Amygdala (tissue), 56 donors: Measurements from ENCODE around the gene SPATA3.
A peak's percentile ranks its signal among the peaks of the same experiment; 100 is the strongest.
"Not testable (repeated sequence)": the region's sequence is repeated elsewhere in the genome, so short reads cannot be mapped to it uniquely, and the experiment has no call there.

Source experiments
- DNase-seq, 56 donors: peaks; one replicate each; lab custom pipeline; 2025; lab: John Stamatoyannopoulos, UW

SPATA3 gene

DNA sequence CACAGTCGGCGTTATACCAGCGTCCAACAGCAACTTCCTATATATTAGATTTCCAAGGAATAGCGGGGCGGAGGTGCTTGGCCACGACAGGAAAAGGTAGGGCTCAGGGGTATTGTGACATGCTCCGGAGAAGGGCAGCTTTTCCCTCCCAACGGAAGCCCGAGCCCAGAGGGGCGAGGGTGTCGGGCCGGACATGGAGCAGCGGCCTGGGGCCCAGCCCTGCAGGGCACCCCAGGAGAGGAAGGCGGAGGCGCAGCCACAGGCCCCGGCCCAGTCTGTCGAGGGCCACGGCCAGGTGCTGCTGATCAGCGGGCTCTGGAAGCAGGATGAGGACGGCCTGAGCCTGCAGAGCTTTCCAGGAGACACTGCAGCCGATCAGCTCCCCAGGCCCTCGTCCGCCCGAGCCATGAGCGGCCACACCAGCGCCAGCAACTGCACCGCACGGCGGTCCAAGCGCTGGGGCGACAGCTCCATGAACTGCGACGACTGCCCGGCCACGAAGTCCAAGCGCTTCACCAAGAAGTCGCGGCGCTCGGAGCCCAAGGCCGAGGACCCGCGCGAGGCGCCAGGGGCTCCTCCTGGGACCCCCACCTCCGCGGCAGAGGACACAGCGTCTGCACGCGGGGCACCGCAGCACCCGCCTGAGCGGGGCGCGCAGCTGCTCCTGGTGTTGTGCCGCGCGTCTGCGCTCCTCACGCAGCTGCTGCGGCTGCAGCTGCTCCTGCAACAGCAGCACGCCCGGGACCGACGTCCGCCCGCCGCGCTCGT lies 5.6 kb upstream of the SPATA3 start:
- DNase-seq = no peak

GRCh38 chr2:230990899-230991150 lies 5.1 kb upstream of the SPATA3 start:
- no peak for DNase-seq

DNA sequence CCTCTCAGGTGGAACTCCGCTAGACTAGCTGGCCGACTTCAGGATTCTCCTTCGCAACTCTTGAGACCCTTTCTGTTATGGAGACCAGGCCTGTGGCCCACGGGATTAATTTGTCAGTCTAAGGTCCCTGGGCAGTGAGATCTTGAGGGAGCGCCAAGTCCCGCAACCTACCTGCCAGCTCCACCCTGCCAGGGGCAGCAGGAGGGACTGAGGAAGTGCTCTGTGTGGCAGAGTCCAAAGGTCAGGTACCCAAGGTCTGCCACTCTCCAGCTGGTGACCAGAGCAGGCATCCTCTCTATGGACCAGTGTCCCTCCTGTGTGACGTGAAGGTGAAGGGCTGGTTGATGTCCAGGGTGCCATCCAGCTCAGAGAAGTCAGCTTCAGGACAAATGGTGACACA lies 4.3 kb upstream of the SPATA3 start:
- DNase-seq = no peak

GRCh38 chr2:230996661-230997060 lies 740 bp downstream of the SPATA3 start:
- DNase-seq = no peak

- no peak for DNase-seq
Observed at GRCh38 chr2:230998882-230999281, 3.0 kb downstream of the SPATA3 start.

GRCh38 chr2:230999477-230999876 lies 3.6 kb downstream of the SPATA3 start:
- no peak for DNase-seq

- no peak for DNase-seq
Observed at GRCh38 chr2:231000211-231000904, 4.4 kb downstream of the SPATA3 start.

DNA sequence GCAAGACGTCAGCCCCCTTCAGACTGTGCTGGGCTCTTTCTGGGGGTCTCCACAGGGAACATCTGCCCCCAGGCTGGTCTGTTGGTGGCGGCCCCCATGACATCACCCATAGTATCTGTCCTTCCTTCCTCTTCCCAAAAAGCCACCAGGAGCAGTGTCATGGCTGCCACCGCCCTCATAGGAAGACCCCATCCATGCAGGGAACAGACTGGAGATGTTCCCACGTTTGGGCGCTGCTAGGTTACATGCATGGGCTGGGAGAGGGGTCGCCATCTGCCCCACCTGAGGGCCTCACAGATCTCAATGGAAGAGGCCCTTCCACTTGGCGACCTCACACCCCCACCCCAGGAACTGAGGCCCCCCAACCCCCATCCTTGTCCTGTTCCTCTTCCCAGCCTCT lies 5.1 kb downstream of the SPATA3 start:
- DNase-seq = no peak

DNA sequence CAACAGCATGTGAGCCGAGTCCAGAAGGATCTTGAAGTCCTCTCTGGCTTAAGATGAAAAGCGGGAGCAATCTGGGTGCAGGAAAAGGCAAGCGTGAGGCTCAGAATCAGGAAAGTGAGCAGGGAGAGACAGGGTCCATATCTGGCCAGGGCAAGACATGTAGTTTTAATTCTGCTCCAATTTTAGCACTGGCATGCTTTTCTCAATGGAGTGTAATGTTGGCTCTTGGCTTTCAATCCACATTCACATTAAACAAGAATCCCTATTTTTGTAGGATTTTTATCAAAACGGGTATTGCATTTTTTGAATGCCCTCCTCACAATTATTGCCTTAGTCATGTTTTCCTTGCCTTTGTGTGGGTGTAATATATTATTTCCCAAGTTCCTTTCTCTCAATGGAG lies 6.0 kb downstream of the SPATA3 start:
- DNase-seq = no peak

DNA sequence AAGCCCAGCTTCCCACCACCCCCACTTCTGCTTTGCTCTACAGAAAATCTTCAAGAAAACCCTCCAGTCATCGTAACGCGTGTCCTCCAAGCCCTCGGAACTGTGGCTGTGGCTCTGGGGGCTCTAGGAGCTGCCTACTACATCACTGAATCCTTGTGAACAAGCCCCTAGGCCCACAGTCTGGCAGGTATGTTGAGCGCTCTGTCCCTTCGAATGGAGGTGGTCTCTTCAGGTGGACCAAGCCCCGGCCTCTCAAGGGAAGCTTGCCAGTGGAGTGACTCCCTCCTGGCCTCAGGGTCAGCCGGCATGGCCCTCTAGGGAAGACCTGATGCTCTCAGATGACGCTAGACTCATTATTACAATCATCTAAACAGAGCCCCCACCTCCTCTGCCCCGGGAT lies 6.7 kb downstream of the SPATA3 start:
- no peak for DNase-seq

GRCh38 chr2:231003186-231003585 lies 7.3 kb downstream of the SPATA3 start:
- DNase-seq = no peak

DNA sequence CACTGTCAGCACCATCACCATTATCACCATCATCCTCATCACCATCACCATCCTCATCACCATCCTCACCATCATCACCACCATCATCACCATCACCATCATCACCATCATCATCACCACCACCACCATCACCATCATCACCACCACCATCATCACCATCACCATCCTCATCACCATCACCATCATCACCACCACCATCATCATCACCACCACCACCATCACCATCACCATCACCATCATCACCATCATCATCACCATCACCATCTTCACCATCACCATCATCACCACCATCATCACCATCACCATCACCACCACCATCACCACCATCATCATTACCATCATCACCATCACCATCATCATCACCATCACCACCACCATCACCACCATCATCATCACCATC lies 9.0 kb downstream of the SPATA3 start:
- DNase-seq = not testable (repeated sequence)

GRCh38 chr2:231007286-231008098 lies 11.6 kb downstream of the SPATA3 start:
- no peak for DNase-seq

DNA sequence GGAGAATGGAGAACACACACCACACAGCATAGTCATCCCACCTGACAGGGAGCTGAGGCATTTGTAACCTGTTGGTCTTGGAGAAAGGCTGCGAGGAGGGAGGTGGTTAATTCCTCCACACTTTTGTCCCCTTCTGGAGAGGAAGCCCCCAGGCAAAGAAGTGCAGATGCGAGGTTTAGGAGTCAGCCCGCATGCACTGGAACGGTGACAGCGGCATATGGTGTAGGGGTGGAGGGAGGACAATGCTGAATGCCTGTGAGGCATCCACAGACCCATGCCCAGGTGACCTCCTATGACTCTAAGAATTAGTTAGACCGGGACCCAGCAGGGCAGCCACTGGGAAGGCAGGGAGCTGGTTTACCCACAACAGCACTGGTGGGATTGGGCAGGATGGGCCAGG lies 12.2 kb downstream of the SPATA3 start:
- no peak for DNase-seq

DNA sequence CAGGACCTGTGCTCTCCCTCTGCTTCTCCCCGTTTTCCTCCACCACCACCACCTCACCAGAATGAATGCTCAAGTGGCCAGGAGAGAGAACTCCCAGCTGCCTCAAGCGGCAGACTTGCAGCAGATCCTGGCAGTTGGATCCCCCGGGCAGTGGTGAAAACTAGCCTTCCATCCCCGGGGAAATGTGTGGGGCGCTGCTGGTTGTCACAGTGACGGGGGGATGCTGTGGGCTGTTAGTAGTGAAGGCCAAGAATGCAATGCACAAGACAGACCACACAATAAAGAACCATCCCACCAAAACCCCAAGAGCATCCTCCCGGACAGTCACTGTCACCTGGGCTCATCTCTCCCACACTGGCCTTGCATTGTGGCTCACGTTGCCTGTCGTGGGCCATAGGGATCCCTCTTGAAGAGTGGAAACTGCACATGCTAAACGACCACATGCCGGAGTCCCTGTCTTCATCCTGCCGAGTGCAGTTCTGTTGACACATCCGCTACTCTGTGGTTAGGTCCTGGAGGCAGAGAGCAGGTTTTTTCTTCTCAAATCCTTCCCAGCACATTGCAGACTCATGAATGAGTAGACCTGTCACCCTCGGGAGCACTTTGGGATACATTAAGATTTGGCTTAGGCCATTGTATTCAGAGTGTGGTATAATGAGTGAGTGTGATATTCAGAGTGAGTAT lies 13.5 kb downstream of the SPATA3 start:
- no peak for DNase-seq

DNA sequence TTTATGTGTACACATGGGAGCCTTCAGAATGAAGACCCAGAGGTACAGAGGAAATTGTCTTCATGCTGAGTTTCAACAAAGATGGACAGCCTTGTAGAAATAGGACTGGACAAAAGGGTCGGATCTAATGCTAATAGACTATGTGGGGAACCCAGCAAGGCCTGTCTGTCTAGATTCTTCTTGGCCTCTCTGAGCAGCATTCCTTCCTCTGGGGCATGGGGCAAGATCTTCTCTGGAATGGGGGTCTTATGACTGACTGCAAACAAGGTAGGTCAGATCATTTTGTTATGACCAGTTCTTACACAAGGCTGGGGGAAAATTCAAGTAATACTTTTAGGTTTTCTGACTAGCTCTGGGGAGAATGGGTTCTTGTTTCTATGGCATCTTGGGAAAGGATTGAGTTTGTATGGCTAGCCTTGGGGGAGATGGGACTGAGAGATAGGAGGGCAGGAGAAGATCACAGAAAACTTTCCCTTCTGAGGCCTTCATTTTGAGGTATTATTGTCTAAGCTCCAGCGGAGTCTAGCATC lies 14.3 kb downstream of the SPATA3 start:
- no peak for DNase-seq

- DNase-seq = no peak
Observed at GRCh38 chr2:231011526-231011925, 15.6 kb downstream of the SPATA3 start.

GRCh38 chr2:231012463-231012862 lies 16.5 kb downstream of the SPATA3 start:
- no peak for DNase-seq

DNA sequence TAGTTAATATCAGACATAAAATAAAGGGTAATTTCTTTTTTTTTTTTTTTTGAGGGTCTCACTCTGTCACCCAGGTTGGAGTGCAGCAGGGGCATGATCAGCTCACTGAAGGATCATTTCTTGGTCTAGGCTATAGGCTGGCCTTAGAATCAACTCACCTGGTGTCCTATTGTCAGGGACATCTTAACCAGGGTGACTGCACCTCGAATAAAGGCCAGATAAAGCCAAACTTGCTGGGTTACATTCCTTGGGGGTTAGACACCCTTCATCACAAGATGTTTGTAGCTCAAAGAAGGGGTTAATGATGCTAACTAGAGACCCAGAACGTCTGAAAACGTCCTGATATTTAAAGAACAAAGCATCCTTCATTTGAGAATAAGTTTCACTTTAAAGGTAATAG lies 17.9 kb downstream of the SPATA3 start:
- no peak for DNase-seq

GRCh38 chr2:231015478-231015877 lies 19.6 kb downstream of the SPATA3 start:
- peak in 44 of 56 donors; percentile 11 to 83 (median 54) for DNase-seq

DNA sequence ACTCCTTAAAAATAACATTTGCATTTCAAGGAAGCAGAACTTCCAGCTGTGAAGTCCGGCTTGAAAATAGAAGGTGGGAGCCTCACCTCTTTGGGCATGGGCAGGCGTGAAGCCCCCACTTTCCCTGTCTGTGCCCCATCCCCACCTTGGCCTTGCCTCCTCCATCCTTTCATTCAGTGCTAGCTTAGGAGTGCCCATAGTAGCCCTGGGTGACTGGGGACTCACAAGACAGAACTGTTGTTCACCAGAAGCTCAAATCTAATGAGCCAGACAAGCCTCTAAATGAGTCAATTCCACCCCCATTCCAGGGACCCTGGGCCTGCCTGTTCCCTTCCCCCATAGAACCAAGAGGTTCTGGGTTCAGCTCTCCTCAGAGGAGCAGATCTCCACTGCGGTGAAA lies 20.0 kb downstream of the SPATA3 start:
- peak in 8 of 56 donors; percentile 33 to 73 (median 45) for DNase-seq
